HG03378 (cell line): Measurements from ENCODE around the gene PBOV1.

Experiments
- ATAC-seq: cut with Tn5 transposase; IDR thresholded peaks from one replicate; pipeline ENCODE4 v1.9.1; 2021; ENCODE audit warnings: mild to moderate bottlenecking, moderate library complexity; ENCODE audit not compliant: unreplicated experiment

Gene PBOV1

GRCh38 chr6:138205437-138206094 lies 12.7 kb downstream of the PBOV1 start:
- no peak for ATAC-seq

GRCh38 chr6:138204792-138205384 lies 13.4 kb downstream of the PBOV1 start:
- ATAC-seq, result no peak

- no peak for ATAC-seq
Measured at GRCh38 chr6:138204303-138204702, 14.0 kb downstream of the PBOV1 start.

- ATAC-seq, result no peak
Measured at GRCh38 chr6:138203315-138203714, 15.0 kb downstream of the PBOV1 start.

- no peak for ATAC-seq
Measured at GRCh38 chr6:138201836-138202235, 16.5 kb downstream of the PBOV1 start.

- no peak for ATAC-seq
Measured at GRCh38 chr6:138198430-138199091, 19.7 kb downstream of the PBOV1 start.

- ATAC-seq, result no peak
Measured at GRCh38 chr6:138197570-138197969, 20.7 kb downstream of the PBOV1 start.

GRCh38 chr6:138196122-138196738 lies 22.1 kb downstream of the PBOV1 start:
- ATAC-seq, result no peak

- ATAC-seq, result no peak
Measured at GRCh38 chr6:138194287-138194686, 24.0 kb downstream of the PBOV1 start.

GRCh38 chr6:138188278-138188941 lies 29.9 kb downstream of the PBOV1 start:
- no peak for ATAC-seq

GRCh38 chr6:138187156-138187555 lies 31.1 kb downstream of the PBOV1 start:
- ATAC-seq, result no peak

- no peak for ATAC-seq
Measured at GRCh38 chr6:138184230-138184629, 34.1 kb downstream of the PBOV1 start.

GRCh38 chr6:138183790-138184134 lies 34.5 kb downstream of the PBOV1 start:
- no peak for ATAC-seq

GRCh38 chr6:138182939-138183789 lies 35.1 kb downstream of the PBOV1 start:
- ATAC-seq, result no peak

- no peak for ATAC-seq
Measured at GRCh38 chr6:138176652-138177232, 41.5 kb downstream of the PBOV1 start.

- ATAC-seq, result no peak
Measured at GRCh38 chr6:138175596-138175995, 42.7 kb downstream of the PBOV1 start.
